GM18508 (cell line): Measurements from ENCODE around the gene CMPK2.
A peak's percentile ranks its signal among the peaks of the same experiment; 100 is the strongest.
"Not testable (repeated sequence)": the region's sequence is repeated elsewhere in the genome, so short reads cannot be mapped to it uniquely, and the experiment has no call there.

Source experiments
- ATAC-seq: cut with Tn5 transposase; IDR thresholded peaks from one replicate; pipeline ENCODE4 v1.9.1; 2021; ENCODE audit warnings: moderate number of reproducible peaks; ENCODE audit not compliant: insufficient read depth, unreplicated experiment

CMPK2 gene

GRCh38 chr2:6865346-6866274, at the start of gene CMPK2:
Gene CMPK2 (minus strand): TSS chr2:6865907. CDS start chr2:6865696, 211 bp downstream.
- peak; percentile 41 for ATAC-seq

GRCh38 chr2:6915399-6915798, 49.7 kb upstream of the CMPK2 start:
- no peak for ATAC-seq

GRCh38 chr2:6914828-6915227, 49.1 kb upstream of the CMPK2 start:
- ATAC-seq: no peak

GRCh38 chr2:6913415-6914157, 47.9 kb upstream of the CMPK2 start:
- no peak for ATAC-seq

GRCh38 chr2:6911721-6912120, 46.0 kb upstream of the CMPK2 start:
- no peak for ATAC-seq

GRCh38 chr2:6909431-6910385, 44.0 kb upstream of the CMPK2 start:
- peak; percentile 99 for ATAC-seq

GRCh38 chr2:6908291-6908690, 42.6 kb upstream of the CMPK2 start:
- no peak for ATAC-seq

- ATAC-seq: no peak
Observed at GRCh38 chr2:6906165-6906741, 40.5 kb upstream of the CMPK2 start.

- ATAC-seq: no peak
Observed at GRCh38 chr2:6905668-6906067, 40.0 kb upstream of the CMPK2 start.

- not testable (repeated sequence) for ATAC-seq
Observed at GRCh38 chr2:6902581-6902980, 36.9 kb upstream of the CMPK2 start.

GRCh38 chr2:6896930-6897759, 31.4 kb upstream of the CMPK2 start:
- no peak for ATAC-seq

GRCh38 chr2:6893876-6894482, 28.3 kb upstream of the CMPK2 start:
- no peak for ATAC-seq

GRCh38 chr2:6888724-6889123, 23.0 kb upstream of the CMPK2 start:
- no peak for ATAC-seq

- no peak for ATAC-seq
Observed at GRCh38 chr2:6887751-6888192, 22.1 kb upstream of the CMPK2 start.

GRCh38 chr2:6885968-6886367, 20.3 kb upstream of the CMPK2 start:
- no peak for ATAC-seq

GRCh38 chr2:6885551-6885950, 19.8 kb upstream of the CMPK2 start:
- ATAC-seq: no peak

GRCh38 chr2:6883448-6884122, 17.9 kb upstream of the CMPK2 start:
- no peak for ATAC-seq

- no peak for ATAC-seq
Observed at GRCh38 chr2:6881516-6881915, 15.8 kb upstream of the CMPK2 start.
